HCT116 (cell line): Measurements from ENCODE around the gene C1QTNF12. TPM values are rescaled to one million over a fixed set of nuclear protein-coding genes. Genes with fewer than 3 reads are reported as not detected.

Source experiments
- ATAC-seq: fragments of 200-7000 bp; cut with Tn5 transposase; 2 replicates; pipeline ENCODE4 v1.9.1; 2020; ENCODE audit warnings: mild to moderate bottlenecking, moderate library complexity
- BruUV-seq: library from RNA; stranded (reverse); fragments of 400-500 nt; replicated peaks from 2 replicates; lab custom pipeline; 2021; lab: Mats Ljungman, UMichigan
- CTCF ChIA-PET: fragments of 300-600 bp; sonication (Branson Sonifier 250); formaldehyde crosslinking; loops from one replicate; lab custom pipeline; 2021; ENCODE audit warnings: antibody characterized with exemption; lab: Charles Lee
- POLR2A ChIA-PET: fragments of 300-600, 350-600 bp; sonication (Branson Sonifier 250); formaldehyde crosslinking; loops from one replicate; lab custom pipeline; 2021; ENCODE audit warnings: antibody characterized with exemption; lab: Charles Lee
- RAD21 ChIA-PET, 2 experiments: fragments of 300-600 bp; sonication (Branson Sonifier 250); formaldehyde crosslinking; loops; one replicate each; lab custom pipeline; 2023; ENCODE audit warnings: low total read pairs in 2 of 2; ENCODE audit not compliant: uncharacterized antibody in 2 of 2, unreplicated experiment in 2 of 2, low non-redundant PET in 1 of 2; lab: Charles Lee
- DNase-seq: peaks from one replicate; pipeline ENCODE4 v3.0.0-alpha.2; 2010; ENCODE audit warnings: low read depth, low spot score
- H2AFZ ChIP-seq: fragments of 200-600 bp; shearing (Covaris generic), sonication (generic); 2 replicates; pipeline ENCODE4 v1.6.1; 2017; ENCODE audit warnings: low read depth, mixed run types, mixed read lengths, antibody characterized with exemption, low read length; ENCODE audit not compliant: poor library complexity, severe bottlenecking
- H3K27ac ChIP-seq: 2 replicates; pipeline ENCODE4 v1.5.1; 2012; ENCODE audit warnings: low read depth, low read length
- H3K27me3 ChIP-seq: fragments of 200-600 bp; sonication (generic); 2 replicates; pipeline ENCODE4 v1.6.1; 2016; ENCODE audit warnings: mixed run types, low read length, mixed read lengths; ENCODE audit not compliant: insufficient read depth
- H3K36me3 ChIP-seq, 2 experiments: fragments of 200-500 bp in 1 of 2; fragments of 200-600 bp in 1 of 2; sonication (Bioruptor generic) in 1 of 2; sonication (generic) in 1 of 2; 2 replicates each; pipeline versions ENCODE4 v1.5.1 to v1.6.1; 2014 to 2016; ENCODE audit warnings: low read length in 2 of 2, inconsistent platforms in 1 of 2, mixed read lengths in 1 of 2, mixed run types in 1 of 2; ENCODE audit not compliant: insufficient read depth in 2 of 2, control insufficient read depth in 1 of 2
- H3K4me1 ChIP-seq, 2 experiments: fragments of 200-600 bp in 1 of 2; sonication (generic) in 1 of 2; 2 replicates each; pipeline versions ENCODE4 v1.5.1 to v1.6.1; 2012 to 2017; ENCODE audit warnings: low read length in 2 of 2, inconsistent platforms in 1 of 2, mild to moderate bottlenecking in 1 of 2, mixed read lengths in 1 of 2, mixed run types in 1 of 2, moderate library complexity in 1 of 2; ENCODE audit not compliant: insufficient read depth in 2 of 2, control insufficient read depth in 1 of 2
- H3K4me2 ChIP-seq: fragments of 200-600 bp; sonication (generic); 2 replicates; pipeline ENCODE4 v1.6.1; 2017; ENCODE audit warnings: mixed run types, low read length, mixed read lengths
- H3K4me3 ChIP-seq, 2 experiments: fragments of 200-600 bp in 1 of 2; sonication (generic) in 1 of 2; replicated peaks in 1 of 2; 2 replicates each; pipeline ENCODE4 v1.5.1; 2011 to 2016; ENCODE audit warnings: low read length in 2 of 2, control low read depth in 1 of 2, low read depth in 1 of 2, mild to moderate bottlenecking in 1 of 2, mixed read lengths in 1 of 2, mixed run types in 1 of 2
- H3K79me2 ChIP-seq: fragments of 200-600 bp; sonication (generic); 2 replicates; pipeline ENCODE4 v1.6.1; 2017; ENCODE audit warnings: mild to moderate bottlenecking, mixed run types, low read length, moderate library complexity, mixed read lengths; ENCODE audit not compliant: insufficient read depth
- H3K9ac ChIP-seq: fragments of 200-600 bp; sonication (generic); 2 replicates; pipeline ENCODE4 v1.6.1; 2016; ENCODE audit warnings: low read length, mixed read lengths
- H3K9me2 ChIP-seq: fragments of 200-600 bp; sonication (generic), shearing (Covaris generic); 2 replicates; pipeline ENCODE4 v1.6.1; 2017; ENCODE audit warnings: mixed run types, mild to moderate bottlenecking, moderate library complexity; ENCODE audit not compliant: insufficient read depth
- H3K9me3 ChIP-seq, 2 experiments: fragments of 200-500 bp in 1 of 2; fragments of 200-600 bp in 1 of 2; sonication (Bioruptor generic) in 1 of 2; sonication (generic) in 1 of 2; 2 replicates each; pipeline ENCODE4 v1.6.1; 2014 to 2017; ENCODE audit warnings: low read length in 2 of 2, mixed read lengths in 2 of 2, inconsistent platforms in 1 of 2, low read depth in 1 of 2, mild to moderate bottlenecking in 1 of 2, mixed run types in 1 of 2, moderate library complexity in 1 of 2; ENCODE audit not compliant: control insufficient read depth in 1 of 2, insufficient read depth in 1 of 2
- H4K20me1 ChIP-seq: fragments of 200-600 bp; sonication (generic), shearing (Covaris generic); 2 replicates; pipeline ENCODE4 v1.6.1; 2017; ENCODE audit warnings: mixed run types, mild to moderate bottlenecking, moderate library complexity; ENCODE audit not compliant: insufficient read depth
- ATF3 ChIP-seq: IDR thresholded peaks from 2 replicates; pipeline ENCODE4 v1.6.1; 2012
- CBX3 ChIP-seq: IDR thresholded peaks from 2 replicates; pipeline ENCODE4 v1.6.1; 2012; ENCODE audit warnings: low read depth
- CEBPB ChIP-seq: IDR thresholded peaks from 2 replicates; pipeline ENCODE4 v1.6.1; 2012; ENCODE audit warnings: low read depth
- EGR1 ChIP-seq: IDR thresholded peaks from 2 replicates; pipeline ENCODE4 v1.6.1; 2012; ENCODE audit warnings: low read depth
- ELF1 ChIP-seq: IDR thresholded peaks from 2 replicates; pipeline ENCODE4 v1.6.1; 2012; ENCODE audit warnings: low read depth, borderline replicate concordance
- EZH2 ChIP-seq: fragments of 200-600 bp; sonication (generic); IDR thresholded peaks from 2 replicates; pipeline ENCODE4 v1.6.1; 2017; ENCODE audit warnings: antibody characterized with exemption, mixed run types
- FOSL1 ChIP-seq: IDR thresholded peaks from 2 replicates; pipeline ENCODE4 v1.6.1; 2012; ENCODE audit warnings: low read depth
- JUND ChIP-seq: IDR thresholded peaks from 2 replicates; pipeline ENCODE4 v1.6.1; 2012
- MAX ChIP-seq: IDR thresholded peaks from 2 replicates; pipeline ENCODE4 v1.6.1; 2012
- POLR2AphosphoS5 ChIP-seq: IDR thresholded peaks from 2 replicates; pipeline ENCODE4 v1.6.1; 2011; ENCODE audit warnings: mild to moderate bottlenecking, low read depth, low read length, moderate library complexity
- RAD21 ChIP-seq: IDR thresholded peaks from 2 replicates; pipeline ENCODE4 v1.6.1; 2012; ENCODE audit warnings: low read depth, mild to moderate bottlenecking
- REST ChIP-seq: IDR thresholded peaks from 2 replicates; pipeline ENCODE4 v1.6.1; 2012; ENCODE audit warnings: low read depth
- SIN3A ChIP-seq: IDR thresholded peaks from 2 replicates; pipeline ENCODE4 v1.6.1; 2012; ENCODE audit warnings: low read depth
- SP1 ChIP-seq: IDR thresholded peaks from 2 replicates; pipeline ENCODE4 v1.6.1; 2012; ENCODE audit warnings: low read depth
- SRF ChIP-seq: IDR thresholded peaks from 2 replicates; pipeline ENCODE4 v1.6.1; 2012; ENCODE audit warnings: low read depth
- TCF7L2 ChIP-seq: IDR thresholded peaks from 2 replicates; pipeline ENCODE4 v1.7.0; 2011; ENCODE audit warnings: borderline replicate concordance, inconsistent platforms; ENCODE audit not compliant: insufficient read depth, insufficient read length; ENCODE audit errors: extremely low read depth
- YY1 ChIP-seq: IDR thresholded peaks from 2 replicates; pipeline ENCODE4 v1.6.1; 2011; ENCODE audit warnings: low read length, low read depth, moderate library complexity, mild to moderate bottlenecking; ENCODE audit not compliant: insufficient replicate concordance; ENCODE audit errors: extremely low read depth
- ZFX ChIP-seq: fragments of 450-650 bp; IDR thresholded peaks from 2 replicates; pipeline ENCODE4 v1.6.1; 2017
- ZNF274 ChIP-seq: fragments of 200-500 bp; sonication (Bioruptor generic); IDR thresholded peaks from 2 replicates; pipeline ENCODE4 v1.6.1; 2014; ENCODE audit warnings: mild to moderate bottlenecking, low read depth, low read length, inconsistent platforms
- intact Hi-C: fragments of 100-400 bp; cut with micrococcal nuclease; formaldehyde crosslinking; loops from 2 replicates; pipeline ENCODE4 v1.10.0; 2022
- total RNA-seq: library from RNA; stranded (reverse); gene quantifications from one replicate; pipeline ENCODE4 v1.2.1, GENCODE V29; 2021; ENCODE audit not compliant: unreplicated experiment
- TF ChIP-seq, protein P1 (sequence below), 3 experiments: fragments of 200-600 bp in 1 of 3; sonication (generic) in 1 of 3; IDR thresholded peaks in 2 of 3; conservative IDR thresholded peaks in 1 of 3; 2 replicates each; pipeline ENCODE4 v1.5.1; 2012 to 2017; ENCODE audit warnings: low read depth in 2 of 3, low read length in 2 of 3, antibody characterized with exemption in 1 of 3, borderline replicate concordance in 1 of 3, control low read depth in 1 of 3, mild to moderate bottlenecking in 1 of 3, mixed read lengths in 1 of 3, mixed run types in 1 of 3, moderate library complexity in 1 of 3; ENCODE audit not compliant: insufficient read depth in 1 of 3

Gene C1QTNF12
- total RNA-seq, 1 experiment from 2014 or later, result 6.9 TPM

- BruUV-seq, result no TSS peak
- Histone ChIP-seq H3K36me3 (no peaks in the 10 kb centered on the region), H3K4me3 (no peak overlapping the region), H3K27ac (no peak overlapping the region), H3K9me2 (no peaks in the 10 kb centered on the region), H3K4me2 (no peak overlapping the region), H3K79me2 (no peaks in the 10 kb centered on the region), H3K9ac (no peak overlapping the region), H3K9me3 (no peaks in the 10 kb centered on the region), H4K20me1 (no peaks in the 10 kb centered on the region), H3K4me1 (peaks cover 4 to 16% of the 10 kb centered on the region in 2 experiments; a peak in 3 of 4 replicates), H3K27me3 (no peaks in the 10 kb centered on the region), H2AFZ (no peak overlapping the region)
- ATAC-seq, result no peak
- DNase-seq, result no peak
- CTCF ChIA-PET, result no interaction called here
- POLR2A ChIA-PET, result no interaction called here
- intact Hi-C loops, result no loop called here
- RAD21 ChIA-PET, result no interaction called here
- TF ChIP-seq MAX (no peak), REST (no peak), RAD21 (no peak), POLR2AphosphoS5 (no peak), SP1 (no peak), SIN3A (no peak), ZFX (no peak), JUND (no peak), CBX3 (no peak), FOSL1 (no peak), TCF7L2 (no peak), EZH2 (no peak), CEBPB (no peak), YY1 (no peak), SRF (no peak), EGR1 (no peak), ATF3 (no peak), ELF1 (no peak), ZNF274 (no peak)
- TF ChIP-seq, protein P1, sequence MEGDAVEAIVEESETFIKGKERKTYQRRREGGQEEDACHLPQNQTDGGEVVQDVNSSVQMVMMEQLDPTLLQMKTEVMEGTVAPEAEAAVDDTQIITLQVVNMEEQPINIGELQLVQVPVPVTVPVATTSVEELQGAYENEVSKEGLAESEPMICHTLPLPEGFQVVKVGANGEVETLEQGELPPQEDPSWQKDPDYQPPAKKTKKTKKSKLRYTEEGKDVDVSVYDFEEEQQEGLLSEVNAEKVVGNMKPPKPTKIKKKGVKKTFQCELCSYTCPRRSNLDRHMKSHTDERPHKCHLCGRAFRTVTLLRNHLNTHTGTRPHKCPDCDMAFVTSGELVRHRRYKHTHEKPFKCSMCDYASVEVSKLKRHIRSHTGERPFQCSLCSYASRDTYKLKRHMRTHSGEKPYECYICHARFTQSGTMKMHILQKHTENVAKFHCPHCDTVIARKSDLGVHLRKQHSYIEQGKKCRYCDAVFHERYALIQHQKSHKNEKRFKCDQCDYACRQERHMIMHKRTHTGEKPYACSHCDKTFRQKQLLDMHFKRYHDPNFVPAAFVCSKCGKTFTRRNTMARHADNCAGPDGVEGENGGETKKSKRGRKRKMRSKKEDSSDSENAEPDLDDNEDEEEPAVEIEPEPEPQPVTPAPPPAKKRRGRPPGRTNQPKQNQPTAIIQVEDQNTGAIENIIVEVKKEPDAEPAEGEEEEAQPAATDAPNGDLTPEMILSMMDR (IDR thresholded peaks at IDR 0.05 in 2 of 3, conservative IDR thresholded peaks at IDR 0.05 in 1 of 3; ENCODE audit: borderline replicate concordance in 1 of 3, insufficient read depth in 1 of 3, low read depth in 2 of 3, low read length in 2 of 3), result no peak
Measured at GRCh38 chr1:1243266-1243660, 3.3 kb downstream of the C1QTNF12 start.
